GM12872 (cell line): ENCODE measurements around the gene CCDC28A.

Source experiments
- CTCF ChIP-seq: IDR thresholded peaks from 3 replicates; pipeline ENCODE4 v1.5.1; 2011; ENCODE audit warnings: low read depth, mild to moderate bottlenecking, low read length, moderate library complexity; ENCODE audit not compliant: insufficient read depth

Gene CCDC28A

GRCh38 chr6:138736640-138737039, 36.9 kb upstream of the CCDC28A start:
- no peak for TF ChIP-seq CTCF

DNA sequence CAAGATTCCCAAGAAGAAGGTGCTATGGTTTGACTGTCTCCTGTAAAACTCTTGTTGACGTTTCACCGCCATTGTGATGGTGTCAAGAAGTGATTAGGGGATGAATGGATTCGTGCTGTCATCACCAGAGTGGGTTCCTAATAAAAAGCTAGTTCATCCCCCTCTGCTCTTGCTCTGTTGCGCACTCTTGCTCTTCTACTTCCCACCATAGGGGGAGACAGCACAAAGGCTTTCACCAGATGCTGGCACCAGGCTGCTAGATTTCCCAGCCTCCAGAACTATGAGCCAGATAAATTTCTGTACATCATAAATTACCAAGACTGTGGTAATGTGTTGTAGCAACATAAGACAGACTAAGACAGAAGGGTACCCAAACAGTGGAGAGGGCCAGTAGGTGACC, 21.6 kb upstream of the CCDC28A start:
- TF ChIP-seq CTCF: peak; percentile 43; the same call in 2 of the 3 replicates

DNA sequence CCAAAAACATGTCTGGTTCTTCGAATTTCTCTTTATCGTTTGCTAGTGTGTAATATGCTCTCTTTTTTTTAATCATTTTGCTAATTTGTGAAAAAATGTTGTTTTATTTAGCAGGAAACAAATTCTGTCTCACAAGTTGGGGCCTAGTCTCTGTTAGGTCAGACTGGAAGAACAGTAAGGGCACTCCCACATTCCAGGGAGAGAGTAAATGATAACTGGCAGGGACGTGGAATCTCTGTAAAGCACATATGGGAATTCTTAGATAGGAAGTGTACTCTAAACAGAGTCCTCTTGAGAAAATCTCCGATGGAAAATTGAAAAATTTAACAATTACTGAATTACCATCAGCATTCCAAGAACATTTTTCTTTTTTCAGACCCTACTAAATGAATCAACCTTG, 16.4 kb upstream of the CCDC28A start:
- TF ChIP-seq CTCF: no peak

DNA sequence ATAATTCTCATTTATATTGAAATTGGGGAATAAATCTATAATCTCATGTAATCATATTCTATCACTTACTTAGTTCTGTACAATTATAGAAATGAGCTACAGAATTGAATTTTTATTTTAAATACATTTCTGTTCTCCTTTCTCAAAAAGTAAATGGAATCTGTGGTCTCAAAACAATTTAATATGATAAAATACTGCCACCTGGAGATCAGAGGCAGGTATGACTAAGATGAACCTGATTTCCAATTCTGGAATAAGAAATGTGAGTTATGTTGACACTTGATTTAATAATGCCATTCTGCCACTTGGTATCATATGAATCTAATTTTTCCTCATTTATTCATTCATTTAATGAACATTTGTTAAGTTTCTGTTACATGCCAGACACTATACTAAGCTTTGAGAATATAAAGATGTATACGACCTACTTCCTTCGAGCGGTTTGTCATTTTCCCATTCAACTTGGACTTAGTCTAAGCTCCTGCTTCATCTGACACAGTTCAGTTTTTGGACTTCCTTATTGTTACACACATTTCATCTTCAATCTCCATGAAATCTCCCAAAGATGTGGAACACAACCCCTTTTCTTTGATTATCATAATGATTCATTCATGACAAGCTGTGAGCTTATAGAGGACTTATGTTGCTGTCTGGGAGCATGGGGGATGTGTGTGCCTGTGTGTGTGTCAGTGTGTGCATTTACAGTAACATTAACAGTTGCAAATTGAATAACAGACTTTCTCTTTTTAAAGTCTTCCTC, 7.5 kb upstream of the CCDC28A start:
- TF ChIP-seq CTCF: peak; percentile 42; the same call in 2 of the 3 replicates

GRCh38 chr6:138769102-138769676, 4.4 kb upstream of the CCDC28A start:
- TF ChIP-seq CTCF: no peak

GRCh38 chr6:138772596-138773176, 883 bp upstream of the CCDC28A start:
- no peak for TF ChIP-seq CTCF

DNA sequence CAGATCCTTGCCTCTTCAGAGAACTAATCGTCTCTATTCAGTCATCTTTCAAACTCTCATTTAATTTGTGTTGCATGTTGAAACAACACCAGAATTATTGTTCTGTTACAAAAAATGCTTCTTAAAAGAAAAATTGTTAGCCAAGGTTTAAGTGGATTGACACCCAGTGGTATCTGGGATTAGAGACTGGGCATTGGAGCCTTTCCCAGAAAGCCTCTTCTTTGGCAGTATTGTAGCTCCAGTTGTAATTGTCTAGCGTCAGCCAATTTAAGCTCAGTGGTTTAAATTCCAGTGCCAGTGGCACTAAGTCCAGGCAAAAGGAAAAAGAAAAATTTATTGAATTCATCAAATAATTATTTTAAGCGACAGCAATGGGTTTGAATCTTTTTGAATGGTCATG, 801 bp downstream of the CCDC28A start:
- no peak for TF ChIP-seq CTCF
